Adrenal gland (tissue), 12 donors: ENCODE data around the gene FARS2. TPM values are rescaled to one million over a fixed set of nuclear protein-coding genes. Genes with fewer than 3 reads are reported as not detected.

Source experiments
- DNase-seq, 7 donors: peaks; one replicate each; pipeline ENCODE4 v3.0.0-alpha.2; 2019 to 2020
- H3K27ac ChIP-seq, 5 donors: fragments of 200-600 bp; sonication (generic) in 4 of 5; 1 replicate in 3 of 5; 2 replicates in 2 of 5; pipeline versions ENCODE4 v1.5.1 to v1.8.0; 2016 to 2020; ENCODE audit warnings: mild to moderate bottlenecking in 1 of 5
- H3K27me3 ChIP-seq: fragments of 200-600 bp; 2 replicates; pipeline ENCODE4 v1.8.0; 2021
- H3K36me3 ChIP-seq, 2 donors: fragments of 200-600 bp; replicated peaks in 1 of 2; 1 replicate in 1 of 2; 2 replicates in 1 of 2; pipeline versions ENCODE4 v1.5.1 to v1.8.0; 2018 to 2022
- H3K4me1 ChIP-seq, 2 donors: fragments of 200-600 bp; replicated peaks in 1 of 2; 1 replicate in 1 of 2; 2 replicates in 1 of 2; pipeline versions ENCODE4 v1.5.1 to v1.8.0; 2018 to 2021
- H3K4me3 ChIP-seq, 4 donors: fragments of 200-600 bp; sonication (generic) in 3 of 4; one replicate each; pipeline ENCODE4 v1.5.1; 2016 to 2018
- H3K9me3 ChIP-seq, 3 donors: fragments of 200-600 bp; sonication (generic) in 1 of 3; replicated peaks in 1 of 3; 1 replicate in 2 of 3; 2 replicates in 1 of 3; pipeline versions ENCODE4 v1.5.1 to v1.8.0; 2016 to 2021
- POLR2A ChIP-seq, 2 donors: fragments of 450-650 bp; IDR thresholded peaks; one replicate each; pipeline ENCODE4 v1.6.1; 2017; ENCODE audit warnings: antibody characterized with exemption in 2 of 2, mild to moderate bottlenecking in 2 of 2, moderate library complexity in 1 of 2
- WGBS, 4 donors: extraction: QIAGEN DNeasy Blood & Tissue Kit in 2 of 4; methylation state at CpG; one replicate each; pipeline versions ENCODE4 v1.1.5 to v1.1.7; 2013 to 2017; 5-methylcytosine and 5-hydroxymethylcytosine counted together
- intact Hi-C, 2 donors: fragments of 100-400 bp; cut with DNase I; formaldehyde crosslinking; loops; one replicate each; pipeline versions ENCODE4 v1.14.1 to v1.15.0; 2022 to 2023
- polyA plus RNA-seq, 3 donors: library from polyadenylated mRNA; stranded (reverse); fragments of 200-250 nt in 2 of 3; fragments of 350-450 nt in 1 of 3; fragmentation: Illumina TruSeq in 1 of 3; extraction: RNeasy Lipid Tissue Mini Kit (QIAGEN cat#74804) in 1 of 3; gene quantifications; one replicate each; pipeline ENCODE4 v1.2.3, GENCODE V29; 2013 to 2014
- total RNA-seq, 9 donors: library from RNA; depleted of rRNA in 4 of 9; stranded (reverse); fragments of >200 nt in 4 of 9; fragments of 120-200 nt in 1 of 9; fragmentation: NEBNext Ultra II Directional in 1 of 9; extraction: Animal tissue kit (Norgen Biotek cat#: 25700) in 1 of 9; gene quantifications; one replicate each; pipeline versions ENCODE4 v1.1.0 to v1.2.4, GENCODE V29; 2013 to 2023
- TF ChIP-seq, protein P1 (sequence below), 6 experiments: fragments of 450-650 bp in 4 of 6; fragments of 200-600 bp in 2 of 6; sonication (generic) in 1 of 6; IDR thresholded peaks; 1 replicate in 5 of 6; 2 replicates in 1 of 6; pipeline versions ENCODE4 v1.5.1 to v1.8.0; 2016 to 2021; ENCODE audit warnings: antibody characterized with exemption in 6 of 6, mild to moderate bottlenecking in 2 of 6, moderate library complexity in 1 of 6
- donor health status: healthy with polysubstance abuse.
- donor health status: Bipolar disorder and iron deficiency.
- donor health status: DM: yes; HTN: yes; CAD: no.
- donor health status: DM: no; HTN: no; CAD: no.
- donor health status: DM: no; HTN: no; CAD: no.
- donor health status: DM: yes; HTN: yes; CAD: no.

Gene FARS2
- total and polyA plus RNA-seq, 12 donors: 7.2 to 55.2 (median 19.8) TPM

DNA sequence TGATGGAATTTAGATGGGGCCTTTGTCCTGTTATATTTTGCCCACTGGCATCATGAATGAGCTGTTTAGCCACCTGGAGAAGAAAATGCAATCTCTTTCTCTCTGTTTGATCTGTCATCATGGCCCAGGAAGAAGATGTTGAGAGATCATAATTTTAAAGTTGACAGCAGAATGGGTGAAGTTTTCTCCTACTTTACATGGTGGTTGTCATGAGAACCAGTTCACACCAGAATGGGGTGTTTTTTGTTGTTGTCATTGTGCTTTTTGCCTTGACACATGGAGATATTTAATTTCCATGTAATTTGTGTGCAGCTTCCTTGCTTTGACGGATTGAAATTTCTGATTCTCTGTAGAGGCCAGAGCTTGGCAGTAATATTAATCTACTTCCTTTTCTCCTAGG, 122.5 kb downstream of the FARS2 start:
- WGBS, 4 donors: 80 to 93% (median 86%) methylated on average over 1 of the region's 1 CpG
- Histone ChIP-seq H3K36me3 (no peaks in the 10 kb centered on the region), H3K27me3 (no peaks in the 10 kb centered on the region), H3K27ac (no peak overlapping the region), H3K9me3 (no peaks in the 10 kb centered on the region), H3K4me1 (no peaks in the 10 kb centered on the region), H3K4me3 (no peak overlapping the region)
- no peak for DNase-seq
- intact Hi-C loops: no loop called here
- TF ChIP-seq POLR2A (IDR thresholded peaks at IDR 0.05): no peak
- TF ChIP-seq, protein P1, sequence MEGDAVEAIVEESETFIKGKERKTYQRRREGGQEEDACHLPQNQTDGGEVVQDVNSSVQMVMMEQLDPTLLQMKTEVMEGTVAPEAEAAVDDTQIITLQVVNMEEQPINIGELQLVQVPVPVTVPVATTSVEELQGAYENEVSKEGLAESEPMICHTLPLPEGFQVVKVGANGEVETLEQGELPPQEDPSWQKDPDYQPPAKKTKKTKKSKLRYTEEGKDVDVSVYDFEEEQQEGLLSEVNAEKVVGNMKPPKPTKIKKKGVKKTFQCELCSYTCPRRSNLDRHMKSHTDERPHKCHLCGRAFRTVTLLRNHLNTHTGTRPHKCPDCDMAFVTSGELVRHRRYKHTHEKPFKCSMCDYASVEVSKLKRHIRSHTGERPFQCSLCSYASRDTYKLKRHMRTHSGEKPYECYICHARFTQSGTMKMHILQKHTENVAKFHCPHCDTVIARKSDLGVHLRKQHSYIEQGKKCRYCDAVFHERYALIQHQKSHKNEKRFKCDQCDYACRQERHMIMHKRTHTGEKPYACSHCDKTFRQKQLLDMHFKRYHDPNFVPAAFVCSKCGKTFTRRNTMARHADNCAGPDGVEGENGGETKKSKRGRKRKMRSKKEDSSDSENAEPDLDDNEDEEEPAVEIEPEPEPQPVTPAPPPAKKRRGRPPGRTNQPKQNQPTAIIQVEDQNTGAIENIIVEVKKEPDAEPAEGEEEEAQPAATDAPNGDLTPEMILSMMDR (IDR thresholded peaks at IDR 0.05): no peak

DNA sequence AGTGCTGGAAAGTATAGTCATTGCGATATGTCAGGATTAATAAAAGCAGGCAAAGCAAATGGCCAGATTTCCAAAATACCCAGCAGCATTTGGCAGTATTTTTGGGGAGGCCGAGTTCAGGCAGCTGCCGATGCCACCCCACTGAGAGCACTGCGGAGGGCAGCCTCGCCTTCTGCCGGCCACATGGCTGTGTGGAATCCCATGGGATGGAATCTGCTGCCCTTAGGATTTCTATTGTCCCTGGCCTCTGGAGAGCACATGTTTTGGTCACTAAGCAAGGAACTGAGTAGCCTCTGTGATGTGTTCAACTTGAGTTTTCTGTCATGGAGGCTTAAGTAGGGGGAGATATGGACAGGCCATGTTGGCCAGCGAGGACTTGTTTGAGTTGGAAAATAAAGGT, 123.0 kb downstream of the FARS2 start:
- Histone ChIP-seq H3K4me3 (no peak overlapping the region), H3K27me3 (no peaks in the 10 kb centered on the region), H3K9me3 (no peaks in the 10 kb centered on the region), H3K27ac (no peak overlapping the region), H3K4me1 (no peaks in the 10 kb centered on the region), H3K36me3 (no peaks in the 10 kb centered on the region)
- WGBS, 4 donors: 85 to 96% (median 94%) methylated on average over 5 to 7 of the region's 7 CpGs
- intact Hi-C loops: no loop called here
- no peak for DNase-seq
- no peak for TF ChIP-seq POLR2A (IDR thresholded peaks at IDR 0.05)
- TF ChIP-seq, protein P1 (IDR thresholded peaks at IDR 0.05): no peak

DNA sequence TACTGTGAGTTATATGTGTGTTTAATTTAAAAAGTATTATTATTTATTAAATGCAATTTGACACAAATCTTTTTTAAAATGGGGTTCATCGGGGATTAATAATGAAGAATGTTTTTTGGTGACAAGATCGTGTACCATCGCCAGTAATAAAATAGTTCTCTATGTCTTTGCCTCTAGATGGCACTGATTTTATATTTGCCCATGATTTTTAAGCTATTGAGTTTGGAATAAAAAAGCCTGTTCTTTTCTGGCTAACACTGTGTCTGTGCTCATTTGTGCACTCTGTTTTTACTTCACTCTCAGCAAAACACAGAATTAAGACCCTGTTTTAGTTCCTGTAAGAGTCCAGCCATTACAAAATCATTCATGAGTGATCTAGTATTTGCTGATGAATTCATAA, 127.0 kb downstream of the FARS2 start:
- no peaks in the 10 kb centered on the region for H3K27me3 ChIP-seq
- 85 to 91% (median 86%) methylated on average over 3 of the region's 3 CpGs for WGBS, 4 donors
- H3K27ac ChIP-seq: no peak overlapping the region
- no peaks in the 10 kb centered on the region for H3K36me3 ChIP-seq
- TF ChIP-seq, protein P1 (IDR thresholded peaks at IDR 0.05): no peak
- TF ChIP-seq POLR2A (IDR thresholded peaks at IDR 0.05): no peak
- intact Hi-C loops: no loop called here
- no peak overlapping the region for H3K4me3 ChIP-seq
- no peaks in the 10 kb centered on the region for H3K4me1 ChIP-seq
- no peaks in the 10 kb centered on the region for H3K9me3 ChIP-seq
- no peak for DNase-seq

DNA sequence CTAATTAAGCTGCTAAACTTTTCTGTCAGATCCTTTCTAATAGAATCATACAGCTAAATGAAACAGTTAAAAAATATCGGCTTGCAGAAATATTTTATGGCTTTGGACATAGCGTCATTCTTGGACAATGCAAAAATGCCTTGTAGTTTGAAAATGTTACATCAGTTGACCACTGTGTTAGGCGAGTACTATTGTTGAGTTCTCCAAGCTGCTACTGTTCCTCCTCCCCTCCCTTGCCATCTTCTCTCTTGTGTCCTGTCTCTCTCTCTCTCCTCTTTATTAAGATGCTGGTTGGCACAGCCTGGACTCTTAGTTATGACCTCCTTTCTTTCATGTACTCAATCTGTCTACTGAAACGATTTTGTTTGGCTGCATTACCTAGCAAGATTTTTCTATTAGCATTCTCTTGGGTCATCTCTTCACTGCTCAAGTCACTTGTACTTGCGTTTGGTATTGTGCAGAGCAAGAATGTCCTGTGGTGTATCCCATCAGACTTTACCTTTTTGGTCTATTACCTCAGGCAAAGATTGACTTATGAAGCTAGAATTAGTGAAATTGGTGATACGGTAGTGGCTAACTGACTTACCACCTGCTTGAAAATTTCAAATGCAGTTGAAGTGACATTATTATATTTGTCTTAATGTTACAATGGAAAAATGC, 127.9 kb downstream of the FARS2 start:
- DNase-seq: no peak
- H3K27me3 ChIP-seq: no peaks in the 10 kb centered on the region
- H3K4me1 ChIP-seq: no peaks in the 10 kb centered on the region
- no peaks in the 10 kb centered on the region for H3K36me3 ChIP-seq
- no peak overlapping the region for H3K27ac ChIP-seq
- intact Hi-C loops: no loop called here
- H3K4me3 ChIP-seq: no peak overlapping the region
- no peak for TF ChIP-seq POLR2A (IDR thresholded peaks at IDR 0.05)
- TF ChIP-seq, protein P1 (IDR thresholded peaks at IDR 0.05): no peak
- H3K9me3 ChIP-seq: no peaks in the 10 kb centered on the region
- WGBS, 4 donors: 64 to 87% (median 81%) methylated on average over 6 of the region's 6 CpGs
